ENCODE data around the gene TMEM144. TPM values are rescaled to one million over a fixed set of nuclear protein-coding genes. Genes with fewer than 3 reads are reported as not detected.

TMEM144 gene
- total RNA-seq (10 to 100 TPM in 8 of 10 donors, 1 to 10 TPM in 2; 8.5 to 17.0 (median 14.5) TPM), polyA plus RNA-seq (10 to 100 TPM in 1 of 2 donors, 1 to 10 TPM in 1; 1.7 to 11.7 TPM)
- long read RNA-seq, donor 1, partial matches to known transcripts, result 0 of 3 reads
- long read RNA-seq, donor 1, other reads (novel, unspliced or antisense), result 0 of 3 reads
- long read RNA-seq, donor 2, partial matches to known transcripts, result 1 of 11 reads
- long read RNA-seq, donor 2, other reads (novel, unspliced or antisense), result 8 of 11 reads
- long read RNA-seq, donor 3, transcript TMEM144-201 (13 exons, 3,442 nt), result major isoform, 10 of 16 reads
- long read RNA-seq, donor 3, partial matches to known transcripts, result 1 of 16 reads
- long read RNA-seq, donor 3, other reads (novel, unspliced or antisense), result 5 of 16 reads

DNA sequence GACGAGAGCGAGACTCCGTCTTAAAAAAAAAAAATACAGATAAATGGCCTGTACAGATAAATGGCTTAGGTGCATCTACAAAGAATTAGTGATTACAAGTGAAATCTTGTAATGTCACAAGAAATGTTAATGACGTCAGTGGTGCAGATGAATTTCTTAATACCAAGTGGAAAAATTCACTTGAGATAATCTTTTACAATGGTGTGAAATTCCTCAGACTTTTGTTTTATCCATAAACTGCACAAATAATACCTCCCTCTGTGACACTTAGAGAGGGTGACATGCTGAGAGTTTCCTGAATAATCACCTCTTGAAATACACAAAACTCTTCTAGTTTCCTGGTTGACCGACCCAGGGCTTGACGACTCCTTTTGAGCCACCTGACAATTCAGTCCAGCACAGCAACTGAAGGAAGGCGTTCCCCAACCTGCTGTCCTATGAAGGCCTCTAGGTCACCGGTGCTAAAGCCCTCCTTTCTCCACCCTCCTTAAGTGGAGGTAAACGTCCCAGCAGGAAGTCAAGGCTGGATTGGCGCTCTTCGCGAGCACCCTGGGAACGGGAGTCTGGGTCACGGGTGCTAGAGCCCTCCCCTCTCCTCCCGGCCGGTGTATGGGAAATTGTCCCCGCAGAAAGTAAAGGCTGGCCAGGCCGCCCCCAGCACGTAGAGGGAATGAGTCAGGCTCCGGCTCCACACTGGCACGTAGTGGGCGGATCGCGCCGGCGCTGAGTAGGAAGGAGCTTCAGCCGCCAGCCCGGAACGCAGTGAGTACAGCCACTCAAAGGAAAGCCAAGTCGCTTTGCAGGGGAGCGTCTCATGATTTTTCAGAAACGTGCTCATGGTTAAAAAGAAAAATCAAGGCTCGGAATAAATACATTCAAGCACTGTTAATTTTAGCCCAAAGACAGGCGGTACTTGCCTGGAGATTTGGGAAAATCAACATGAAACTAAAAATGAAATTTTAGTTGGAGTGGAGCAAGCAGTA, at the start of gene TMEM144:
TMEM144 (plus strand) TSS at position 662 of the 983 bp plus-strand sequence. CDS start 2,182 bp downstream, outside the sequence.
- peak; percentile 97 to 100 (median 99) for ATAC-seq
- TF ChIP-seq, protein P1, sequence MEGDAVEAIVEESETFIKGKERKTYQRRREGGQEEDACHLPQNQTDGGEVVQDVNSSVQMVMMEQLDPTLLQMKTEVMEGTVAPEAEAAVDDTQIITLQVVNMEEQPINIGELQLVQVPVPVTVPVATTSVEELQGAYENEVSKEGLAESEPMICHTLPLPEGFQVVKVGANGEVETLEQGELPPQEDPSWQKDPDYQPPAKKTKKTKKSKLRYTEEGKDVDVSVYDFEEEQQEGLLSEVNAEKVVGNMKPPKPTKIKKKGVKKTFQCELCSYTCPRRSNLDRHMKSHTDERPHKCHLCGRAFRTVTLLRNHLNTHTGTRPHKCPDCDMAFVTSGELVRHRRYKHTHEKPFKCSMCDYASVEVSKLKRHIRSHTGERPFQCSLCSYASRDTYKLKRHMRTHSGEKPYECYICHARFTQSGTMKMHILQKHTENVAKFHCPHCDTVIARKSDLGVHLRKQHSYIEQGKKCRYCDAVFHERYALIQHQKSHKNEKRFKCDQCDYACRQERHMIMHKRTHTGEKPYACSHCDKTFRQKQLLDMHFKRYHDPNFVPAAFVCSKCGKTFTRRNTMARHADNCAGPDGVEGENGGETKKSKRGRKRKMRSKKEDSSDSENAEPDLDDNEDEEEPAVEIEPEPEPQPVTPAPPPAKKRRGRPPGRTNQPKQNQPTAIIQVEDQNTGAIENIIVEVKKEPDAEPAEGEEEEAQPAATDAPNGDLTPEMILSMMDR (IDR thresholded peaks at IDR 0.05), result peak in 5 of 9 donors; percentile 15 to 52 (median 43)
- Histone ChIP-seq H3K4me3 (peak within 1 kb of the TSS; percentile 1 to 62 (median 54)), H3K27ac (peak within 1 kb of the TSS; percentile 76 to 96 (median 91)), H3K36me3 (peaks cover 0 to 38% (median 0%) of the 10 kb centered on the region in 9 donors), H3K27me3 (no peaks in the 10 kb centered on the region), H3K4me1 (peaks cover 0 to 40% (median 14%) of the 10 kb centered on the region in 9 donors), H3K9me3 (peaks cover 0 to 5% (median 0%) of the 10 kb centered on the region in 11 donors)
- DNase-seq, result peak; percentile 88 to 90
- intact Hi-C loops (cut with DNase I), result no loop called here
- WGBS, 2 donors, result 8 to 9% methylated on average over 34 of the region's 34 CpGs

DNA sequence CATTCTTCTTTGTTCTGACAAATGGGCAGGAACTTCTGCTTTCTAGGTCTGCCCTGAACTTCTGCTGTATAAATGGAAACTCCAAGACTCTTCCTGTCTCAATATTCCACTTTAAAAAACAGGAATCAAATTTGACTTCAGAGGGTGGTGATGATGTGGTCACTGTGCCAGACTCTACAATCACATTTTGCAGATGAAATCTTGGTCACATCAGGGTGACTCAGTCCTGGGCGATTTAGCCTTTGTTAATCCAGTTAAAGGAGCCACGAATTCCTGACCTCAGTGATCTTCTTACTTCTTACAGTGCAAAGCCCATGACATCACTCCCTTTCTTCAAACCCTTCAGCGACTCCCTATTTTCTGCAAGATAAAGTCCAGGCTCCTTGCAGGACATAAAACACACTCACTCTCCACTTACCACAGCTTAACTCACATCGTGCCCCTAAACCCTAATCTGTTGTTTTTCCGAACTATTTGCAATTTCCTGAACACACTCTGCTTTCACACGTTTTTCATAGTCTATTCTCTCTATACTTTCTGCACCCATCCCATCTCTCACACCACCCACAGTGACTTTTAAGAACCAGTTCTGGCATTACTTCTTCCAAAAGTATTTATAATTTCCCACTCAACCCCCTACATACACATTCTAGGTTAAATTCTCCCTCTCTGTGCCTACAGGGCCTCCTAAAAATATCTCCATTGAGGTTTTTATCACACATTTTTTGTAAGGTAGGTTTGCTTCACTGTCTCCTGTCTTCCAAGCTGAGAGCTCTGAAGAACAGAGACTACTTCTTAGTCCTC, 48.5 kb upstream of the TMEM144 start:
- no peaks in the 10 kb centered on the region for H3K9me3 ChIP-seq
- 18 to 19% methylated on average over 6 of the region's 6 CpGs for WGBS, 2 donors
- intact Hi-C loops (cut with DNase I), result loop anchor here in 1 of 10 donors (5.0 kb wide), 1 partner anchor 39 kb away; no protein-coding TSS in a partner anchor
- peak; percentile 50 to 89 (median 68) for ATAC-seq
- peak overlapping the region in 4 of 10 donors; percentile 6 to 28 (median 13) for H3K4me3 ChIP-seq
- TF ChIP-seq, protein P1 (IDR thresholded peaks at IDR 0.05), result no peak
- H3K36me3 ChIP-seq, result no peaks in the 10 kb centered on the region
- H3K27me3 ChIP-seq, result no peaks in the 10 kb centered on the region
- peaks cover 12 to 100% (median 93%) of the 10 kb centered on the region in 9 donors for H3K4me1 ChIP-seq
- H3K27ac ChIP-seq, result peak overlapping the region; percentile 15 to 95 (median 63)
- DNase-seq, result peak in 1 of 2 donors; percentile 56

DNA sequence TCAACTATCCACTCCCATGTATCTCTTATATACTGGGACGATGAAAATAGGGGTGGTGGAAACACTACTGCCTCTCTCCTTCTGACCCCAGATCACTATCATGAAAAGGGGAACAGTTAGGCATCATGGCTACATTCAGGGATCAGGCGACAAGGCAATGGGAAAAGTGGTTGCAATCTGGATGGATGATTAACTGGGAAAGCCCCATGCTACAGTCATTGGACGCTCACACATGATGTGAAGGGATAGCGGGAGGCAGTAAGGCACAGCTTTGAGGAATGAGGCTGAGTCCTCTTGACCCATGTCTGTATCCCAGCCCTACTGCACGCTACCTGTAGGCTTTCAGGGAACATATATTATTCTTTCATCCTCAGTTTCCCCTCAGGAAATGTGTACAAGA, 47.7 kb upstream of the TMEM144 start:
- TF ChIP-seq, protein P1 (IDR thresholded peaks at IDR 0.05), result no peak
- 82 to 86% methylated on average over 5 of the region's 5 CpGs for WGBS, 2 donors
- Histone ChIP-seq H3K9me3 (no peaks in the 10 kb centered on the region), H3K27ac (peak overlapping the region in 7 of 10 donors; percentile 33 to 95 (median 80)), H3K27me3 (no peaks in the 10 kb centered on the region), H3K4me1 (peaks cover 12 to 100% (median 93%) of the 10 kb centered on the region in 9 donors), H3K36me3 (no peaks in the 10 kb centered on the region), H3K4me3 (peak overlapping the region in 1 of 10 donors; percentile 1)
- ATAC-seq, result no peak
- intact Hi-C loops (cut with DNase I), result loop anchor here in 1 of 10 donors (5.0 kb wide), 1 partner anchor 40 kb away; no protein-coding TSS in a partner anchor
- no peak for DNase-seq

Measured in heart right ventricle (tissue), 16 donors.